K562 (cell line): Measurements from ENCODE around the gene ATP5F1A. TPM values are rescaled to one million over a fixed set of nuclear protein-coding genes. Genes with fewer than 3 reads are reported as not detected.

ENCODE experiments used
- BACH1 ChIP-seq: fragments of 200-800 bp; sonication (Bioruptor generic); IDR thresholded peaks from 2 replicates; pipeline ENCODE4 v1.6.1; 2016; ENCODE audit warnings: missing genetic modification characterization, missing compliant biosample characterization
- CREB3 ChIP-seq: fragments of 450-650 bp; conservative IDR thresholded peaks from 2 replicates; pipeline ENCODE4 v1.6.1; 2016; ENCODE audit warnings: missing genetic modification characterization, low read depth, mild to moderate bottlenecking, missing compliant biosample characterization, moderate library complexity
- ID3 ChIP-seq, 2 experiments: fragments of 250-450 bp in 1 of 2; fragments of 450-650 bp in 1 of 2; sonication (Bioruptor Pico) in 1 of 2; IDR thresholded peaks; 2 replicates each; pipeline versions ENCODE4 v1.6.1 to v1.8.0; 2016 to 2021; ENCODE audit warnings: mild to moderate bottlenecking in 2 of 2, moderate library complexity in 2 of 2, missing compliant biosample characterization in 1 of 2, missing genetic modification characterization in 1 of 2
- ILK ChIP-seq: fragments of 450-650 bp; IDR thresholded peaks from 2 replicates; pipeline ENCODE4 v1.6.1; 2016; ENCODE audit warnings: missing genetic modification characterization, low read depth, mild to moderate bottlenecking, missing compliant biosample characterization, moderate library complexity, borderline replicate concordance
- JUNB ChIP-seq: fragments of 450-650 bp; formaldehyde crosslinking; conservative IDR thresholded peaks from 2 replicates; pipeline ENCODE4 v1.4.0; 2020; ENCODE audit warnings: mild to moderate bottlenecking
- KDM1A ChIP-seq, 2 experiments: fragments of 450-650 bp; IDR thresholded peaks; 2 replicates each; pipeline ENCODE4 v1.6.1; 2016; ENCODE audit warnings: mild to moderate bottlenecking in 2 of 2
- NCOA1 ChIP-seq: fragments of 450-650 bp; IDR thresholded peaks from 2 replicates; pipeline ENCODE4 v1.6.1; 2016; ENCODE audit warnings: low read depth
- PCBP1 ChIP-seq: fragments of 200-400 bp; formaldehyde crosslinking; IDR thresholded peaks from 2 replicates; pipeline ENCODE4 v1.6.1; 2018; ENCODE audit warnings: mild to moderate bottlenecking, low read depth, low read length; ENCODE audit not compliant: poor library complexity, severe bottlenecking
- REST ChIP-seq, 2 experiments: fragments of 450-650 bp; formaldehyde crosslinking in 1 of 2; IDR thresholded peaks; 2 replicates each; pipeline versions ENCODE4 v1.4.0 to v1.6.1; 2014 to 2020; ENCODE audit warnings: mild to moderate bottlenecking in 2 of 2, borderline replicate concordance in 1 of 2, low read depth in 1 of 2
- SRSF1 ChIP-seq: fragments of 200-400 bp; formaldehyde crosslinking; IDR thresholded peaks from 2 replicates; pipeline ENCODE4 v1.6.1; 2017; ENCODE audit warnings: mild to moderate bottlenecking, low read depth, low read length, moderate library complexity
- TEAD4 ChIP-seq, 2 experiments: sonication (generic) in 1 of 2; formaldehyde crosslinking in 1 of 2; IDR thresholded peaks; 2 replicates each; pipeline versions ENCODE4 v1.6.1 to v1.8.0; 2012 to 2022; ENCODE audit warnings: borderline replicate concordance in 1 of 2, inconsistent platforms in 1 of 2, low read length in 1 of 2, mild to moderate bottlenecking in 1 of 2, missing genetic modification reagents in 1 of 2
- TSHZ1 ChIP-seq: fragments of 250-450 bp; sonication (Bioruptor Pico); IDR thresholded peaks from 2 replicates; pipeline ENCODE4 v1.4.0; 2020; ENCODE audit warnings: mild to moderate bottlenecking, moderate library complexity
- ZNF444 ChIP-seq: fragments of 250-450 bp; sonication (Bioruptor Pico); IDR thresholded peaks from 2 replicates; pipeline ENCODE4 v1.4.0; 2020; ENCODE audit warnings: mild to moderate bottlenecking, moderate library complexity
- polyA plus RNA-seq, 8 experiments: library from polyadenylated mRNA; depleted of rRNA in 4 of 8; stranded (reverse) in 5 of 8; unstranded in 3 of 8; fragments of >200 nt; fragmentation: Nextera tagmentation in 2 of 8; fragmentation: Illumina TruSeq in 1 of 8; extraction: Ambion mirVana in 2 of 8; extraction: Trizol in 1 of 8; gene quantifications; 2 replicates each; pipeline versions ENCODE4 v1.2.1 to v1.2.3, GENCODE V29; 2011 to 2014; ENCODE audit warnings: inconsistent platforms in 1 of 8, missing spikeins in 1 of 8
- total RNA-seq, 7 experiments: library from RNA; depleted of rRNA in 6 of 7; stranded (reverse); fragments of >200 nt in 6 of 7; fragmentation: Illumina TruSeq in 2 of 7; extraction: Trizol in 2 of 7; gene quantifications; 2 replicates each; pipeline versions ENCODE4 v1.2.1 to v1.2.3, GENCODE V29; 2011 to 2021; ENCODE audit warnings: low replicate concordance in 1 of 7

ATP5F1A gene
- total and polyA plus RNA-seq, 9 of the 15 experiments (the other 6 are each of a cell fraction or from before 2014, with no cell fraction given): 377 to 762 (median 490) TPM

GRCh38 chr18:46060359-46060841, 37.7 kb downstream of the ATP5F1A start (continued):
- no peak for TF ChIP-seq REST (IDR thresholded peaks at IDR 0.05; ENCODE audit: borderline replicate concordance)
- no peak for TF ChIP-seq REST (CRISPR knock-in tag; IDR thresholded peaks at IDR 0.05; ENCODE audit: low read depth)
- TF ChIP-seq BACH1: no peak
- 0 out of 2 replicates have a peak, but pooled peaks have one; percentile 34 for TF ChIP-seq CREB3 (tag)
- TF ChIP-seq NCOA1: peak; percentile 40; the same call in 1 of the 2 replicates
- TF ChIP-seq ZNF444 (CRISPR knock-in tag): no peak
- peak; percentile 96 for TF ChIP-seq TEAD4 (IDR thresholded peaks at IDR 0.05; ENCODE audit: low read length)
- no peak for TF ChIP-seq TEAD4 (CRISPR knock-in tag; IDR thresholded peaks at IDR 0.05; ENCODE audit: borderline replicate concordance)
- no peak for TF ChIP-seq PCBP1
- no peak for TF ChIP-seq ILK
- TF ChIP-seq KDM1A (IDR thresholded peaks at IDR 0.05): no peak
- TF ChIP-seq SRSF1: no peak
- TF ChIP-seq ID3 (CRISPR knock-in tag; IDR thresholded peaks at IDR 0.05): no peak
- TF ChIP-seq ID3 (tag; IDR thresholded peaks at IDR 0.05): peak; percentile 39; the same call in 1 of the 2 replicates
- no peak for TF ChIP-seq JUNB (CRISPR knock-in tag)
- no peak for TF ChIP-seq TSHZ1 (CRISPR knock-in tag)
